Mammary epithelial cell (primary cell): ENCODE results near the gene NR2F1-AS1.

Experiments used
- EZH2 ChIP-seq: IDR thresholded peaks from 2 replicates; pipeline ENCODE4 v1.6.1; 2012; ENCODE audit warnings: low read length, inconsistent platforms, borderline replicate concordance
- TF ChIP-seq, protein P1 (sequence below), 2 donors: IDR thresholded peaks in 1 of 2; conservative IDR thresholded peaks in 1 of 2; 2 replicates each; pipeline ENCODE4 v1.5.1; 2011 to 2012; ENCODE audit warnings: inconsistent platforms in 2 of 2, low read length in 2 of 2, mild to moderate bottlenecking in 2 of 2, control low read depth in 1 of 2, low read depth in 1 of 2; ENCODE audit not compliant: insufficient read depth in 1 of 2; ENCODE audit errors: extremely low read depth in 1 of 2

GRCh38 chr5:93574491-93575305, 6.3 kb downstream of the NR2F1-AS1 start:
- TF ChIP-seq, protein P1, sequence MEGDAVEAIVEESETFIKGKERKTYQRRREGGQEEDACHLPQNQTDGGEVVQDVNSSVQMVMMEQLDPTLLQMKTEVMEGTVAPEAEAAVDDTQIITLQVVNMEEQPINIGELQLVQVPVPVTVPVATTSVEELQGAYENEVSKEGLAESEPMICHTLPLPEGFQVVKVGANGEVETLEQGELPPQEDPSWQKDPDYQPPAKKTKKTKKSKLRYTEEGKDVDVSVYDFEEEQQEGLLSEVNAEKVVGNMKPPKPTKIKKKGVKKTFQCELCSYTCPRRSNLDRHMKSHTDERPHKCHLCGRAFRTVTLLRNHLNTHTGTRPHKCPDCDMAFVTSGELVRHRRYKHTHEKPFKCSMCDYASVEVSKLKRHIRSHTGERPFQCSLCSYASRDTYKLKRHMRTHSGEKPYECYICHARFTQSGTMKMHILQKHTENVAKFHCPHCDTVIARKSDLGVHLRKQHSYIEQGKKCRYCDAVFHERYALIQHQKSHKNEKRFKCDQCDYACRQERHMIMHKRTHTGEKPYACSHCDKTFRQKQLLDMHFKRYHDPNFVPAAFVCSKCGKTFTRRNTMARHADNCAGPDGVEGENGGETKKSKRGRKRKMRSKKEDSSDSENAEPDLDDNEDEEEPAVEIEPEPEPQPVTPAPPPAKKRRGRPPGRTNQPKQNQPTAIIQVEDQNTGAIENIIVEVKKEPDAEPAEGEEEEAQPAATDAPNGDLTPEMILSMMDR (conservative IDR thresholded peaks at IDR 0.05 in 1 of 2, IDR thresholded peaks at IDR 0.05 in 1 of 2; ENCODE audit: extremely low read depth in 1 of 2, insufficient read depth in 1 of 2, low read depth in 1 of 2, low read length in 2 of 2) = no peak
- TF ChIP-seq EZH2 = no peak
